Thyroid gland (tissue), 4 donors: ENCODE results near the gene KLF6. TPM values are rescaled to one million over a fixed set of nuclear protein-coding genes. Genes with fewer than 3 reads are reported as not detected.
A peak's percentile ranks its signal among the peaks of the same experiment; 100 is the strongest.

Experiments used
- DNase-seq, 2 donors: peaks; one replicate each; pipeline ENCODE4 v3.0.0-alpha.2; 2019
- H3K27ac ChIP-seq, 3 donors: fragments of 200-600 bp; sonication (generic); 1 replicate in 2 of 3; 2 replicates in 1 of 3; pipeline ENCODE4 v1.5.1; 2016 to 2019; ENCODE audit warnings: mild to moderate bottlenecking in 1 of 3, moderate library complexity in 1 of 3
- H3K27me3 ChIP-seq: fragments of 200-600 bp; sonication (generic); one replicate; pipeline ENCODE4 v1.5.1; 2019
- H3K36me3 ChIP-seq, 2 donors: fragments of 200-600 bp; sonication (generic); one replicate each; pipeline ENCODE4 v1.5.1; 2016 to 2019
- H3K4me1 ChIP-seq, 2 donors: fragments of 200-600 bp; sonication (generic); one replicate each; pipeline ENCODE4 v1.5.1; 2017 to 2019
- H3K4me3 ChIP-seq, 3 donors: fragments of 200-600 bp; sonication (generic); replicated peaks in 1 of 3; 1 replicate in 2 of 3; 2 replicates in 1 of 3; pipeline ENCODE4 v1.5.1; 2016; ENCODE audit warnings: mild to moderate bottlenecking in 1 of 3
- H3K9me3 ChIP-seq: fragments of 200-600 bp; sonication (generic); one replicate; pipeline ENCODE4 v1.5.1; 2017
- POLR2A ChIP-seq, 2 donors: fragments of 450-650 bp; IDR thresholded peaks; one replicate each; pipeline ENCODE4 v1.6.1; 2017; ENCODE audit warnings: antibody characterized with exemption in 2 of 2, mild to moderate bottlenecking in 2 of 2, moderate library complexity in 1 of 2
- WGBS, 2 donors: methylation state at CpG; one replicate each; pipeline ENCODE4 v1.1.5; 2017; 5-methylcytosine and 5-hydroxymethylcytosine counted together
- intact Hi-C: fragments of 100-400 bp; cut with DNase I; formaldehyde crosslinking; loops from one replicate; pipeline ENCODE4 v1.15.1; 2023
- total RNA-seq, 4 donors: library from RNA; depleted of rRNA; stranded (reverse); fragments of >200 nt; gene quantifications; one replicate each; pipeline ENCODE4 v1.2.3, GENCODE V29; 2016
- TF ChIP-seq, protein P1 (sequence below), 6 experiments: fragments of 200-600 bp in 3 of 6; fragments of 450-650 bp in 3 of 6; sonication (generic) in 3 of 6; IDR thresholded peaks; one replicate each; pipeline ENCODE4 v1.5.1; 2016 to 2019; ENCODE audit warnings: antibody characterized with exemption in 6 of 6, mild to moderate bottlenecking in 2 of 6, inconsistent platforms in 1 of 6, moderate library complexity in 1 of 6

Gene KLF6
- total RNA-seq, 4 donors from 2014 or later: 50.4 to 166 (median 103) TPM

DNA sequence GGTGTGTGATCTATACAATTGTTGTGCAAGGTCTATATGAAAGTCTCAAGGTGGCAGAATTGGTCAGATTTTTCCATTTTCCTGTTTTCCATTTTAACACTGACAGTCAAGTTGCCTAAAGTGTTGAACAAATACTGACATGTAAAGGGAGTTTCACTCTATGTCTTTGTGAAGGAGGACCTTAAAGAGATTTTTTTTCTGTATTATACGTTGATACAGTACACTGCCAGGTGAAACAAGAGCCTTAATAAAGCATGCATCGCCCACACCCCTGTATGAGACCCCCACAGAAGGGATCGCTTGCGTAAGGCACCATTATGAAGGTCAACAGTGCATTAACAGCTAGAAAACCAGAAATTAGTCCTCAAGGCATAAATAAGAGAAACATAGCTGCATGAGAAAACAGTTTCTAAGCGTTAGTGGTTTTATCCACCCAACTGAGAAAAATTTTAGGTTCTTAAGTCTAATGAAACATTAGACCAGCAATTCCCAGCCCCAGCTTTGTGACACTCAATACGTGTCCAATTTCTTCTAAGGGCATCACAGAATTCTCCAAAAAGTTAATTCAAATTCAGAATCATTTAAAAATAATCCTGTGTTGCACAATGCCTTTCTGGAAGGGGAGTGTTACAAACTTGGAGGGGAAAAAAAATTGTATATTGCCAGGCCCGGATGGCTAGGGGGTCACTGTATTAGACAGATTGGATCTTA is 6.9 kb downstream of the KLF6 start:
- Histone ChIP-seq H3K9me3 (no peaks in the 10 kb centered on the region), H3K27ac (peak overlapping the region; percentile 39 to 100 (median 100)), H3K4me1 (peaks cover 34 to 59% of the 10 kb centered on the region in 2 donors), H3K4me3 (no peak overlapping the region), H3K27me3 (no peaks in the 10 kb centered on the region), H3K36me3 (peaks cover 55 to 56% of the 10 kb centered on the region in 2 donors)
- 72 to 78% methylated on average over 7 of the region's 7 CpGs for WGBS, 2 donors
- intact Hi-C loops: loop anchor here (10.0 kb wide), 1 partner anchor 543 kb away; no protein-coding TSS in a partner anchor
- TF ChIP-seq POLR2A (IDR thresholded peaks at IDR 0.05): no peak
- TF ChIP-seq, protein P1, sequence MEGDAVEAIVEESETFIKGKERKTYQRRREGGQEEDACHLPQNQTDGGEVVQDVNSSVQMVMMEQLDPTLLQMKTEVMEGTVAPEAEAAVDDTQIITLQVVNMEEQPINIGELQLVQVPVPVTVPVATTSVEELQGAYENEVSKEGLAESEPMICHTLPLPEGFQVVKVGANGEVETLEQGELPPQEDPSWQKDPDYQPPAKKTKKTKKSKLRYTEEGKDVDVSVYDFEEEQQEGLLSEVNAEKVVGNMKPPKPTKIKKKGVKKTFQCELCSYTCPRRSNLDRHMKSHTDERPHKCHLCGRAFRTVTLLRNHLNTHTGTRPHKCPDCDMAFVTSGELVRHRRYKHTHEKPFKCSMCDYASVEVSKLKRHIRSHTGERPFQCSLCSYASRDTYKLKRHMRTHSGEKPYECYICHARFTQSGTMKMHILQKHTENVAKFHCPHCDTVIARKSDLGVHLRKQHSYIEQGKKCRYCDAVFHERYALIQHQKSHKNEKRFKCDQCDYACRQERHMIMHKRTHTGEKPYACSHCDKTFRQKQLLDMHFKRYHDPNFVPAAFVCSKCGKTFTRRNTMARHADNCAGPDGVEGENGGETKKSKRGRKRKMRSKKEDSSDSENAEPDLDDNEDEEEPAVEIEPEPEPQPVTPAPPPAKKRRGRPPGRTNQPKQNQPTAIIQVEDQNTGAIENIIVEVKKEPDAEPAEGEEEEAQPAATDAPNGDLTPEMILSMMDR (IDR thresholded peaks at IDR 0.05): no peak
- DNase-seq: no peak

DNA sequence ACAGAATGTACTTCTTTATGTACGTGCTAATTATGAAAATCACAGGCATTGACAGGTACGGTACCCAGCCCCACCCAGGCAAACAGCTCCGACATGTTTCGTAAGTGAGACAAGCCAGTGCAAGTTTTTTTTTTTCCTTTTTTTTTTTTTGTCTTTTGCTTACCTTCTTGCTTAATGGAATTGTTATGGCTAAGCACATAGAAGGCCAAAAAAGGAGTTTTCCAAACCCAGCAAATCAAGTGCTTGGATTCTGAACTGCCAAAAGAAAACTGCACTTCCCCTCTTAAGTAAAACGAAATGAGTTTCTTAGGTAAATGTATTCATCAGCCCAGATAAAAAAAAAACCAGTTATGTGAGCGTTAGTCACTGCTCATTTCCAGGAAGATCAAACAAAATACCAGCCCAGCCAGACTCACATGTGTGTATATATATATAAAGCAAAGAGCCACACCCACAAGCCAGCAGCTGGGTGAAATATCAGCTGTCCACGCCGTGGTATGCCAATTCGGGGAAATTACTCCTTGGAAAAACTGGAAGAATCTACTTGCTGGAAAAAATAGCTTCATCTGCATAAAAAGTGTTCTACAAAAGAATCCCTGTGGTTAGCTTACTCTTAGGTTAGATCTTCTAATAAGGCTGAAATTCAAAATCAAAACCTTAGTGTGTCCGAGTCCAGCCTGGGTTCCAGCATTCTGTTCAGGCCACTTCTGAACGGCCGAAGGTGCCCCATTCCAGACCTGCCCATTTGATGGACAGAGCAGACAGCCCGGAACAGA is 8.0 kb downstream of the KLF6 start:
- H3K4me3 ChIP-seq: no peak overlapping the region
- peak overlapping the region; percentile 75 to 100 (median 100) for H3K27ac ChIP-seq
- intact Hi-C loops: loop anchor here (10.0 kb wide), 1 partner anchor 542 kb away; no protein-coding TSS in a partner anchor
- no peaks in the 10 kb centered on the region for H3K27me3 ChIP-seq
- H3K4me1 ChIP-seq: peaks cover 29 to 59% of the 10 kb centered on the region in 2 donors
- no peaks in the 10 kb centered on the region for H3K9me3 ChIP-seq
- peaks cover 54 to 56% of the 10 kb centered on the region in 2 donors for H3K36me3 ChIP-seq
- WGBS, 2 donors: 64 to 72% methylated on average over 13 of the region's 13 CpGs
- peak in 1 of 2 donors; percentile 18 for DNase-seq
- peak in 1 of 2 donors; percentile 28 for TF ChIP-seq POLR2A (IDR thresholded peaks at IDR 0.05)
- TF ChIP-seq, protein P1 (IDR thresholded peaks at IDR 0.05): no peak

DNA sequence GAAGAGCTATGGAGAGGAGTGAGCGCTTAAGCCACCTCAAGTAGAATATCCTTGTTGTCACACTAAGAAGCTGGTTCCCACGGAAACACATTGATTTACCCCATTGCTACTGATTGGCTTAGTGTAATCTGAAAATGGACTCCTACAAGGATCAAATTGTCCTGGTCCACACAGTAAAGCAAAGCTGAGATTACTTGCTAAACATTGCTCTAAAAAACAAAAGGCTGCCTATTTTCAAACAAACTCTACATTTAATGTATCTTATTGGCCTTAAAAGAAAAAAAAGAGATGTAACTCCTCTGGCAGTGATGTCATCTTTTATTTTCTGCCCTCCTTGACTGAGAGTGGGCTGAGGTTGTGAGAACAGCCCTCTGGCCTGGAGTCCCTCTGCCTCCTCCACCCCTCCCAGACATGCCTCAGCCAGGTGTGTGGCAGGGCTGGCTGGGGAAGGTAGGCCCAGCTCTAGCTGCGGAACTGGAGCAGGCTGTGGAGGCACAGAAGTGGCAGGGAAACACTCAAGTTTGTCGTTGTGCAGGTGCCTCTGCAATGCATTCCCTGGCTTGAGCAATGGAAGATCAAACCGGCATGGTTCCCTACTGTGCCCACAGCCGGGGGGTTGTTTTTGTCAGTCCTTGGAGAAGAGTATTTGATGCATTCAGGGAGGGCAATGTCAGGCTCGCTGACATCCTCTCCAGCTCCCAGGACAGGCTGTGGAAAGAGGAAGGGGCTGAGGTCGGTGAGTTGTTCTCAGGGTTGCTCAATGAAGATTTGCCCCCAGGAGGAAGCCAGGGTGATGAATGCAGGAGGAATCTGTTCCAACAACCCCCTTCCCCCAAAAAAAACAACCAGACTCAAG is 9.1 kb downstream of the KLF6 start:
- Histone ChIP-seq H3K27ac (peak overlapping the region; percentile 75 to 100 (median 100)), H3K4me1 (peaks cover 25 to 49% of the 10 kb centered on the region in 2 donors), H3K9me3 (no peaks in the 10 kb centered on the region), H3K36me3 (peaks cover 44 to 46% of the 10 kb centered on the region in 2 donors), H3K4me3 (no peak overlapping the region), H3K27me3 (no peaks in the 10 kb centered on the region)
- 51 to 61% methylated on average over 7 to 8 of the region's 8 CpGs for WGBS, 2 donors
- peak; percentile 33 to 43 for DNase-seq
- peak; percentile 35 to 46 for TF ChIP-seq POLR2A (IDR thresholded peaks at IDR 0.05)
- TF ChIP-seq, protein P1 (IDR thresholded peaks at IDR 0.05): no peak
- intact Hi-C loops: loop anchor here (10.0 kb wide), 1 partner anchor 541 kb away; no protein-coding TSS in a partner anchor

DNA sequence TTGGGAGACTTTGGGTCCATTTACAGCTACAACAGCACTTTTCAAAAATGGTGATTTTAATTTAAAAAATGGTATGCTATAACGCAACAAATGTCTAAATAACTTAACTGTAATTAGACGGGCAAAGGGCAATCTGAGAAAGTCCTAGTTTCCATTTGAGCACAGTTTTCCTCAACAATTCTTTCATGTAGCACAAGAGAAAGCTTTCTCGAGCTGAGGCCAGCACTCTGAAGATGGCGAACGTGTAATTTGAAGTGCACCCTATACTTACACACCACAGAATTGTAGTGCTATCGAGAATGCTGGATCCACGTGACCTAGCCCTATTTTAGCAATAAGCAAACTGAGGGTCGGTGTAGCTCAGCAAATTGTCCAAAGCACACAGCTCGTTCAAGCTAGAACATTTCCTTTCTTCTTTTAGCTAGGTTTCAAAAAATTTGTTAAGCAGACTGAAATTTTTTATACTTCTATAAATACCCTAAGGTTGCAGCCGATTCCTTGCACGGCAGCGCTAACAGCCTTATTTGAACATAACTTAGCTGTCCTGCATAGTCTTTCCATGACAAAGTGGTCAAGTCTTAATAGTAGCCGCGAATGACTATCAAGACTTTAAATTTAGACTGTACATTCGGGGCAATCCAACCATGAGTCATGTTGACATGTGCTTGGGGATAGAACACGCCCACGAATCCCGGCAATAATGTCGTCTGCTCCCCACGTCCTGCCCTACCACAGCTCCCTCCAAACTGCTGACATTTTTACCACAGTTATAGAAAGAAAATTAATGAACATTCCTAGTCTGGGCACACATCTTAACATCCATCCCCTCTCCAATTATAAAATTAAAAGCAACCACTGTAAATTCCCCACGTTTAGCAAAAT is 10.0 kb downstream of the KLF6 start:
- H3K4me1 ChIP-seq: peaks cover 19 to 40% of the 10 kb centered on the region in 2 donors
- H3K4me3 ChIP-seq: no peak overlapping the region
- H3K9me3 ChIP-seq: no peaks in the 10 kb centered on the region
- H3K27ac ChIP-seq: peak overlapping the region in 2 of 3 donors; percentile 100
- TF ChIP-seq POLR2A (IDR thresholded peaks at IDR 0.05): no peak
- TF ChIP-seq, protein P1 (IDR thresholded peaks at IDR 0.05): no peak
- WGBS, 2 donors: 78 to 84% methylated on average over 21 of the region's 21 CpGs
- intact Hi-C loops: loop anchor here (10.0 kb wide), 1 partner anchor 540 kb away; no protein-coding TSS in a partner anchor
- no peak for DNase-seq
- peaks cover 35 to 37% of the 10 kb centered on the region in 2 donors for H3K36me3 ChIP-seq
- H3K27me3 ChIP-seq: no peaks in the 10 kb centered on the region
